ENCODE data around the gene BACH2.
A peak's percentile ranks its signal among the peaks of the same experiment; 100 is the strongest.

GRCh38 chr6:90086517-90086916, 210.1 kb downstream of the BACH2 start:
- peak in 1 of 2 donors; percentile 59 for TF ChIP-seq POLR2AphosphoS5 (IDR thresholded peaks at IDR 0.05; ENCODE audit: insufficient read depth in 1 of 2, low read depth in 1 of 2)
- TF ChIP-seq CTCF (IDR thresholded peaks at IDR 0.05): no peak
